Measurements from ENCODE around the gene SLC8A1.

Gene SLC8A1

DNA sequence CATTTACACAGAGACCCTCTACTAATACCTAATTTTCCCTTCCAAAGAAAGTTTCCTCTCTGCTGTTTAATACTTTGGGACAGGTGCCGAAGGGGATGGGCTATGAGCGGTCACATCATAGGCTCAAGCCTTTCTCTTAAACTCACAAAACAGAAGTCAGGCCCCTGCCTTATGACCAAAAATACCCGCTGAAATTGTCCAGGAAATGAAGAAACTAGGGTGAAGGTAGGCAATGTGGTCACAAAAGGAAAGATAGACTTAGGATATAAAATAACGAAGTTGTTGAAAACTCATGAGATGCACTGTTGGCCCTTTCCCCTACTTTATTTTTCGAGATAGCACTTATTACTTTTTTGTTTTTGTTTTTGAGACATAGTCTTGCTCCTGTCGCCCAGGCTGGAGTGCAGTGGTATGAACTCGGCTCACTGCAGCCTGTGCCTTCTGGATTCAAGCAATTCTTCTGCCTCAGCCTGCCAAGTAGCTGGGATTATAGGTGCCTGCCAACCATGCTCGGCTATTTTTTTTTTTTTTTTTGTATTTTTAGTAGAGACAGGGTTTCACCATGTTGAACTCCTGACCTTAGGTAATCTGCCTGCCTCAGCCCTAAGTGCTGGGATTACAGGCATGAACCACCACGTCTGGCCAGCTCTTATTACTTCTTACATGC, 16.3 kb downstream of the SLC8A1 start:
- Histone ChIP-seq H3K27ac (replicated peaks) (peak overlapping the region; percentile 35; the same call in 1 of the 2 replicates), H3K27me3 (ENCODE audit: insufficient read depth, poor library complexity, severe bottlenecking) (no peaks in the 10 kb centered on the region), H3K4me3 (replicated peaks; ENCODE audit: insufficient read depth, low read length) (no peak overlapping the region)
- TF ChIP-seq GABPA (IDR thresholded peaks at IDR 0.05; ENCODE audit: low read depth): no peak
- TF ChIP-seq SPI1 (IDR thresholded peaks at IDR 0.05; ENCODE audit: borderline replicate concordance, low read depth): peak; percentile 4; the same call in 1 of the 2 replicates
- no peak for TF ChIP-seq POLR2AphosphoS5 (IDR thresholded peaks at IDR 0.05; ENCODE audit: low read depth)
- TF ChIP-seq CTCF (IDR thresholded peaks at IDR 0.05; ENCODE audit: insufficient read depth, low read length): no peak
- TF ChIP-seq, protein P1, sequence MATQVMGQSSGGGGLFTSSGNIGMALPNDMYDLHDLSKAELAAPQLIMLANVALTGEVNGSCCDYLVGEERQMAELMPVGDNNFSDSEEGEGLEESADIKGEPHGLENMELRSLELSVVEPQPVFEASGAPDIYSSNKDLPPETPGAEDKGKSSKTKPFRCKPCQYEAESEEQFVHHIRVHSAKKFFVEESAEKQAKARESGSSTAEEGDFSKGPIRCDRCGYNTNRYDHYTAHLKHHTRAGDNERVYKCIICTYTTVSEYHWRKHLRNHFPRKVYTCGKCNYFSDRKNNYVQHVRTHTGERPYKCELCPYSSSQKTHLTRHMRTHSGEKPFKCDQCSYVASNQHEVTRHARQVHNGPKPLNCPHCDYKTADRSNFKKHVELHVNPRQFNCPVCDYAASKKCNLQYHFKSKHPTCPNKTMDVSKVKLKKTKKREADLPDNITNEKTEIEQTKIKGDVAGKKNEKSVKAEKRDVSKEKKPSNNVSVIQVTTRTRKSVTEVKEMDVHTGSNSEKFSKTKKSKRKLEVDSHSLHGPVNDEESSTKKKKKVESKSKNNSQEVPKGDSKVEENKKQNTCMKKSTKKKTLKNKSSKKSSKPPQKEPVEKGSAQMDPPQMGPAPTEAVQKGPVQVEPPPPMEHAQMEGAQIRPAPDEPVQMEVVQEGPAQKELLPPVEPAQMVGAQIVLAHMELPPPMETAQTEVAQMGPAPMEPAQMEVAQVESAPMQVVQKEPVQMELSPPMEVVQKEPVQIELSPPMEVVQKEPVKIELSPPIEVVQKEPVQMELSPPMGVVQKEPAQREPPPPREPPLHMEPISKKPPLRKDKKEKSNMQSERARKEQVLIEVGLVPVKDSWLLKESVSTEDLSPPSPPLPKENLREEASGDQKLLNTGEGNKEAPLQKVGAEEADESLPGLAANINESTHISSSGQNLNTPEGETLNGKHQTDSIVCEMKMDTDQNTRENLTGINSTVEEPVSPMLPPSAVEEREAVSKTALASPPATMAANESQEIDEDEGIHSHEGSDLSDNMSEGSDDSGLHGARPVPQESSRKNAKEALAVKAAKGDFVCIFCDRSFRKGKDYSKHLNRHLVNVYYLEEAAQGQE (IDR thresholded peaks at IDR 0.05; ENCODE audit: insufficient replicate concordance, low read depth): no peak
- DNase-seq (ENCODE audit: low read depth in 1 of 2, low spot score in 1 of 2): peak in 1 of 2 experiments; percentile 31

DNA sequence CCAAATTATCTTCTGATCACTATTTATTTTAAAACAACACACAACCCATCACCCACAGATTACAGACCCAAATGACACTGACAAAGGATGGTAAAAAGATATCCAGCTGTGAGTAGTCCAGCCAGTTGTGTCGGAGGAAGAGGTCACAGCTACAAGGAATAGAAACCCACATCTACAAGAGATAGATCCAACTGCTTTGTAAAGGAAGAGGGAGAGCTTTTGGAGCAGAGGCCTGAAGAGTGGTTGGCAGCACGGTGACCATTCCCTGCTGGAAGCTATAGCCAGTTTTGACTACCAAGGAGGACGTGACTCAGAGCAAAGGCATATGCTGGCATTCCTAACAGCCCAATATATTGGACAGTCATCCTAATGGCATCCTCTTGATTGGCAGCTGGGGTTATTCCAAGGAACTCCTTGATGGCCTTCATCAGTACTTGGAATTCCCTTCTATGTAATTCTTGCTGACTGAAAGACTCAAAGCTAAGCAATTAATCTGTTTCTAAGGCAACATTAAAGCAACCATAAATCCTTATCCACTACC, 17.1 kb downstream of the SLC8A1 start:
- DNase-seq (ENCODE audit: low read depth in 1 of 2, low spot score in 1 of 2): no peak
- H3K4me3 ChIP-seq (replicated peaks; ENCODE audit: insufficient read depth, low read length): no peak overlapping the region
- no peak overlapping the region for H3K27ac ChIP-seq (replicated peaks)
- H3K27me3 ChIP-seq (ENCODE audit: insufficient read depth, poor library complexity, severe bottlenecking): no peaks in the 10 kb centered on the region
- TF ChIP-seq, protein P1 (IDR thresholded peaks at IDR 0.05; ENCODE audit: insufficient replicate concordance, low read depth): no peak
- TF ChIP-seq SPI1 (IDR thresholded peaks at IDR 0.05; ENCODE audit: borderline replicate concordance, low read depth): no peak
- TF ChIP-seq CTCF (IDR thresholded peaks at IDR 0.05; ENCODE audit: insufficient read depth, low read length): no peak
- TF ChIP-seq POLR2AphosphoS5 (IDR thresholded peaks at IDR 0.05; ENCODE audit: low read depth): no peak
- TF ChIP-seq GABPA (IDR thresholded peaks at IDR 0.05; ENCODE audit: low read depth): no peak

GRCh38 chr2:40433736-40434135, 18.2 kb downstream of the SLC8A1 start:
- Histone ChIP-seq H3K27ac (replicated peaks) (no peak overlapping the region), H3K27me3 (ENCODE audit: insufficient read depth, poor library complexity, severe bottlenecking) (no peaks in the 10 kb centered on the region), H3K4me3 (replicated peaks; ENCODE audit: insufficient read depth, low read length) (no peak overlapping the region)
- no peak for DNase-seq (ENCODE audit: low read depth in 1 of 2, low spot score in 1 of 2)
- no peak for TF ChIP-seq SPI1 (IDR thresholded peaks at IDR 0.05; ENCODE audit: borderline replicate concordance, low read depth)
- TF ChIP-seq, protein P1 (IDR thresholded peaks at IDR 0.05; ENCODE audit: insufficient replicate concordance, low read depth): no peak
- no peak for TF ChIP-seq POLR2AphosphoS5 (IDR thresholded peaks at IDR 0.05; ENCODE audit: low read depth)
- TF ChIP-seq CTCF (IDR thresholded peaks at IDR 0.05; ENCODE audit: insufficient read depth, low read length): no peak
- no peak for TF ChIP-seq GABPA (IDR thresholded peaks at IDR 0.05; ENCODE audit: low read depth)

Measured in HL-60 (cell line).